ENCODE results near the gene CCL18. TPM values are rescaled to one million over a fixed set of nuclear protein-coding genes. Genes with fewer than 3 reads are reported as not detected.
A peak's percentile ranks its signal among the peaks of the same experiment; 100 is the strongest.
"Not testable (repeated sequence)": the region's sequence is repeated elsewhere in the genome, so short reads cannot be mapped to it uniquely, and the experiment has no call there.

Gene CCL18
- total RNA-seq, 6 experiments from 2014 or later: 0.29 to 2.0 (median 0.64) TPM; not detected in 1

- Histone ChIP-seq H3K9me3 (no peaks in the 10 kb centered on the region), H3K36me3 (no peaks in the 10 kb centered on the region), H3K27ac (no peak overlapping the region), H3K27me3 (no peaks in the 10 kb centered on the region), H3K4me1 (peaks cover 0 to 24% (median 8%) of the 10 kb centered on the region in 4 donors), H3K4me3 (no peak overlapping the region)
- WGBS (ENCODE audit: insufficient coverage, low coverage, low lambda C conversion rate, missing lambda C conversion rate): 5% methylated on average over 1 of the region's 1 CpG
- TF ChIP-seq POLR2A (IDR thresholded peaks at IDR 0.05) (no peak), CTCF (IDR thresholded peaks at IDR 0.05) (no peak)
- intact Hi-C loops (cut with DNase I): no loop called here
- no peak for DNase-seq
- peak; percentile 59 to 73 (median 66) for ATAC-seq
Observed at GRCh38 chr17:36085765-36086164, 21.7 kb downstream of the CCL18 start.

- H3K27ac ChIP-seq: no peak overlapping the region
- intact Hi-C loops (cut with DNase I): no loop called here
- DNase-seq (no peak), ATAC-seq (peak in 2 of 4 donors; percentile 16 to 39)
- TF ChIP-seq POLR2A (IDR thresholded peaks at IDR 0.05) (no peak), CTCF (IDR thresholded peaks at IDR 0.05) (no peak)
- 33% methylated on average over 1 of the region's 1 CpG for WGBS (ENCODE audit: insufficient coverage, low coverage, low lambda C conversion rate, missing lambda C conversion rate)
- no peaks in the 10 kb centered on the region for H3K27me3 ChIP-seq
- H3K4me3 ChIP-seq: no peak overlapping the region
- peaks cover 0 to 24% (median 8%) of the 10 kb centered on the region in 4 donors for H3K4me1 ChIP-seq
- no peaks in the 10 kb centered on the region for H3K9me3 ChIP-seq
- H3K36me3 ChIP-seq: no peaks in the 10 kb centered on the region
Observed at GRCh38 chr17:36086791-36087190, 22.7 kb downstream of the CCL18 start.

GRCh38 chr17:36087471-36087870, 23.4 kb downstream of the CCL18 start:
- ATAC-seq: peak; percentile 46 to 84 (median 48)
- WGBS (ENCODE audit: insufficient coverage, low coverage, low lambda C conversion rate, missing lambda C conversion rate): no CpG with 5 or more reads among the region's 3 CpGs
- intact Hi-C loops (cut with DNase I); H3K4me3 ChIP-seq; H3K27me3 ChIP-seq; H3K9me3 ChIP-seq; H3K36me3 ChIP-seq; DNase-seq; H3K27ac ChIP-seq: not testable (repeated sequence)
- H3K4me1 ChIP-seq: peaks cover 0 to 26% (median 8%) of the 10 kb centered on the region in 4 donors

- H3K9me3 ChIP-seq; DNase-seq; H3K36me3 ChIP-seq; ATAC-seq; H3K4me3 ChIP-seq; intact Hi-C loops (cut with DNase I); H3K27me3 ChIP-seq; H3K27ac ChIP-seq: not testable (repeated sequence)
- WGBS (ENCODE audit: insufficient coverage, low coverage, low lambda C conversion rate, missing lambda C conversion rate): 84% methylated on average over 9 of the region's 10 CpGs
- peaks cover 0 to 26% (median 8%) of the 10 kb centered on the region in 4 donors for H3K4me1 ChIP-seq
Observed at GRCh38 chr17:36087897-36088572, 24.0 kb downstream of the CCL18 start.

- Histone ChIP-seq H3K27ac (peak overlapping the region; percentile 31 to 38 (median 36)), H3K27me3 (no peaks in the 10 kb centered on the region), H3K4me3 (no peak overlapping the region), H3K36me3 (no peaks in the 10 kb centered on the region), H3K9me3 (no peaks in the 10 kb centered on the region), H3K4me1 (peaks cover 0 to 26% (median 8%) of the 10 kb centered on the region in 4 donors)
- intact Hi-C loops (cut with DNase I): no loop called here
- 81% methylated on average over 6 of the region's 14 CpGs for WGBS (ENCODE audit: insufficient coverage, low coverage, low lambda C conversion rate, missing lambda C conversion rate)
- ATAC-seq: peak; percentile 17 to 71 (median 30)
- TF ChIP-seq CTCF (IDR thresholded peaks at IDR 0.05) (no peak), POLR2A (IDR thresholded peaks at IDR 0.05) (no peak)
- no peak for DNase-seq
Observed at GRCh38 chr17:36088670-36089338, 24.7 kb downstream of the CCL18 start.
